Measurements from ENCODE around the gene MYRIP.
"Not testable (repeated sequence)": the region's sequence is repeated elsewhere in the genome, so short reads cannot be mapped to it uniquely, and the experiment has no call there.

Gene MYRIP

DNA sequence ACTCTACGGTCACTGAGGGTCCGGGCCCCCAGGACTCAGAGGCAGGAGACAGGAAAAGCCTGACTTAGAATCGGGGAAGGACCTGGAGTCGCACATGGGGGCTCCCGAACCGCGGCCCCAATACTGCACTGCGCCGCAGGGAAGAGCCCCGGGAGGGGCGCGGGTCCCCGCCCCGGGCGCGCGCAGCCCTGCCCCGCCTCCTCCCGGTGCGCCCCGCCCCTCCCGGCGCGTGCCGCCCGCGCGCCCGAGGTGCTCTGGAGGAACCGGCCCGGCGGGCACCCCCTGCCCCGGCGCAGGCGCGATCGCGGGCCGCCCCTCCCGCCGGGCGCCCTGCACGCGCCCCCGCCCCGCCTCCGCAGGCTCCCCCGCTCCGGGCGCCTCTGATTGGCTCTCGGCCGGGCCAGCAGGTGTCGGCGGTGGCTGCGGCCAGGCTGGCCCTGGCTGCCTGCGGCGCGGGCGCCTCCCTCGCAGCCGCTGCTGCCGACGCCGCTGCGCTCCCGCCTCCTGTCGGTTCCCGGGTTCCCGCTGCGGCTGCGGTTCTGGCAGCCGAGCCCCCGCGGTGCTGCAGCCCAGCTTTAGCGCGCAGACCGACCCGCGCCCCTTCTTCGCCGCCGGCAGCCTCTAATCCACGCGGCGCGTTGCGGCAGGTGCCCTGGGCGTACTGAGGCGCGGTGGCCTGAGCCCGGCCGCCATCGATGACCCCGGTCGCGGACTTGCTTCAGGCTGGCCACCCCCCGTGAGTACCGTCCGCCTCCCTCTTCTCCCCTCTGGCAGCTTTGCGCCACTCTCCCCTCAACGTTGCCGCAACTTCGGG is at the start of gene MYRIP:
TSS of gene MYRIP (plus strand) at position 429 of the 814 bp plus-strand sequence. CDS start 91,208 bp downstream, outside the sequence.
- DNase-seq (ENCODE audit: low read depth in 2 of 2), result no peak

DNA sequence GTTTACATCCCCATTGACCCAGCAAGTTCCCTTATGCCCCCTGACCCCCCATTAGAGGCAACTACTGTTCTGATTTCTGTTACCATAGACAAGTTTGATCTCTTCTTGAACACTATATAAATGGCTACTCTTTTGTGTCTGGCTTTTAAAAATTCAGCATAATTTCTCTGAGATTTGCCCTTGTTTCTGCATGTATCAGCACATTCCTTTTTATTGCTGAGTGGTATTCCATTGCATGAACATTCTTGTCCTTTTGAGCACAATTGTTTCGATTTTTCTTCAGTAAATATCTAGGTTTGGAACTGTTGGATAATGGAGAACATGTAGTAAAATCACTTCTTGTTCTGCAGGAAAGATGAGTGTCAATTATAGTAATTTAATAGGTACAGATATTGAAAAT is 49.1 kb upstream of the MYRIP start:
- no peak for DNase-seq (ENCODE audit: low read depth in 2 of 2)

DNA sequence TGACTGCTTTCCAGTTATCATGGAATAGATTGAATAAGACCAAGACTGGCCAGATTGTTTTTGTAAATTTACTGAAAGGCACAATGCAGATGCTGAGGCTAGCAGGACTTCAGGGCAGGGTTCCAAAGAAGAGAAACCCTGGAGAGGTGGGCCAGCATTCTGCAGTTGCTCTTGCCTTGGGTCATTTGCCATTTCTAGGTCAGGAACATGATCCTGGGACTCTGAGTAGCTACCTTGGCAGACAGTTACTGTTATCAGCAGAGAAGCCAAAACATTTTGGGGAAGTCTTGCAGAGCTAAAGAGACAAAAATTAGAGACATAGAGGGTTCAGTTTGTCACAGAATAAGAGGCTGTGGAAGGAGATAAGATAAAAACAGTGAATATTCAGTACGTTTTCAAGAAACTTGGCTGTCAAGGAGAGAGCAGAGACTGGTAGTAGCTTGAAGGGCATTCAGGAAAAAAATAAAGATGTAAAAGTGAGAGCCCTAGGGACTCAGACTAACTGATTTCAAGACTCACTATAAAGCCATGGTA is 46.8 kb upstream of the MYRIP start:
- DNase-seq (ENCODE audit: low read depth in 2 of 2), result no peak

DNA sequence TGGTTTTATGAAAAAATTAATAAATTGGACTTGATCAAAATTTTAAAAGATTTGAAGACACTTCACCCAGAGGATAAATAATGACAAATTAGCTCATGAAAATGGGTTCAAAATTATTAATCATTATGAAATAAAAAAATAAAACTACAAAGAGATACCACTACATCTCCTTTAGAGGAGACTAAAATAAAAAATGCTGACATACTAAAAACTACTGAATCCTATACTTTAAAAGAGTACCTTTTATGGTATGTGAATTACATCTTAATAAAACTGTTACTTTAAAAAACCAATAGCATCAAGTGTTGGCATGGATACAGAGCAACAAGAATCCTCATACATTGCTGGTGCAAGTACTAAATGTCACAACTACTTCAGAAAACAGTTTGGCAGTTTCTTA is 46.0 kb upstream of the MYRIP start:
- DNase-seq (ENCODE audit: low read depth in 2 of 2), result no peak

DNA sequence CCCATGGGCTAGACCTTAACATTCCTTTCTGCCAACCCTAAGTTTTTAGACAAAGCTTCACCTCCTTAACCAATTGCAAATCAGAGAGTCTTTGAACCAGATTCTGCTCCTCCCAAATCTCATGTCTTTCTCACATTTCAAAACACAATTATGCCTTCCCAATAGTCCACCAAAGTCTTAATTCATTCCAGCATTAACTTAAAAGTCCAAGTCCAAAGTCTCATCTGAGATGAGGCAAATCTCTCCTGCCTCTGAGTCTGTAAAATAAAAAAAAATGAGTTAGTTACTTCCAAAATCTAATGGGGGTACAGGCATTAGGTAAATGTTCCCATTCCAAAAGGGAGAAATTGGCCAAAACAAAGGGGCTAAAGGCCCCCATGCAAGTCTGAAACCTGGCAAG is 43.8 kb upstream of the MYRIP start:
- DNase-seq (ENCODE audit: low read depth in 2 of 2), result no peak

DNA sequence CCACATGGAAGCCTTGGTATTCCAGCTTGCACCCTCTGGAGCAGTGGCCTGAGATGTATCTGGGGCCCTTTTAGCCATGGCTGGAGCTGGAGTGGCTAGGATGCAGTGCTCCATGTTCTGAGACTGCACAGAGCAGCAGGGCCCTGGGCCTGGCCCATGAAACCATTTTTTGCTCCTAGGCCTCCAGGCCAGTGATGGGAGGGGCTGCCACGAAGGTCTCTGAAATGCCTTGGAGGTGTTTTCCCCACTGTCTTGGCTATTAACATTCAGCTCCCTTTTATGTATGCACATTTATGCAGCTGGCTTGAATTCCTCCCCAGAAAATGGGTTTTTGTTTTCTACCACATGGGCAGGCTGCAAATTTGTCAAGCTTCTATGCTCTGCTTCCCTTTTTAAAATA is 43.0 kb upstream of the MYRIP start:
- DNase-seq (ENCODE audit: low read depth in 2 of 2), result no peak

DNA sequence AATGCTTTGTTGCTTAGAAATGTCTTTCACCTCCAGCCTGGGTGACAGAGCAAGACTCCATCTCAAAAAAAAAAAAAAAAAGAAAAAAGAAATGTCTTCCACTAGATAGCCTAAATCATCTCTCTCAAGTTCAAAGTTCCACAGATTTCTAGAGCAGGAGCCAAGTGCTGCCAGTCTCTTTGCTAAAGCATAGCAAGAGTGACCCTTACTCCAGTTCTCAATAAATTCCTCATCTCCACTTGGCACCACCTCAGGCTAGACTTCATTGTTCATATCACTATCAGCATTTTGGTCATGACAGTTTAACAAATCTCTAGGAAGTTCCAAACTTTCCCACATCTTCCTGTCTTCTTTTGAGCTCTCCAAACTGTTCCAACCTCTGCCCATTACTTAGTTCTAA is 42.5 kb upstream of the MYRIP start:
- DNase-seq (ENCODE audit: low read depth in 2 of 2), result not testable (repeated sequence)

DNA sequence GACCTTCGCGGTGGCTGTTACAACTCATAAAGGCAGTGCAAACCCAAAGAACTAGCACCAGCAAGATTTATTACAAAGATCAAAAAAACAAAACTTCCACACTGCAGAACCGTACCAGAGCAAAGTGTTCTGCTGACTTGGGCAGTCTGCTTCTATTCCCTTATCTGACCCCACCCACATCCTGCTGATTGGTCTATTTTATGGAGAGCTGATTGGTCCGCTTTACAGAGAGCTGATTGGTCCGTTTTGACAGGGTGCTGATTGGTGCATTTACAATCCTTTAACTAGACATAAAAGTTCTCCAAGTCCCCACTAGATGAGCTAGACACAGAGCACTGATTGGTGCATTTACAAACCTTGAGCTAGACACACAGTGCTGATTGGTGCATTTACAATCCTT is 31.2 kb upstream of the MYRIP start:
- not testable (repeated sequence) for DNase-seq (ENCODE audit: low read depth in 2 of 2)

DNA sequence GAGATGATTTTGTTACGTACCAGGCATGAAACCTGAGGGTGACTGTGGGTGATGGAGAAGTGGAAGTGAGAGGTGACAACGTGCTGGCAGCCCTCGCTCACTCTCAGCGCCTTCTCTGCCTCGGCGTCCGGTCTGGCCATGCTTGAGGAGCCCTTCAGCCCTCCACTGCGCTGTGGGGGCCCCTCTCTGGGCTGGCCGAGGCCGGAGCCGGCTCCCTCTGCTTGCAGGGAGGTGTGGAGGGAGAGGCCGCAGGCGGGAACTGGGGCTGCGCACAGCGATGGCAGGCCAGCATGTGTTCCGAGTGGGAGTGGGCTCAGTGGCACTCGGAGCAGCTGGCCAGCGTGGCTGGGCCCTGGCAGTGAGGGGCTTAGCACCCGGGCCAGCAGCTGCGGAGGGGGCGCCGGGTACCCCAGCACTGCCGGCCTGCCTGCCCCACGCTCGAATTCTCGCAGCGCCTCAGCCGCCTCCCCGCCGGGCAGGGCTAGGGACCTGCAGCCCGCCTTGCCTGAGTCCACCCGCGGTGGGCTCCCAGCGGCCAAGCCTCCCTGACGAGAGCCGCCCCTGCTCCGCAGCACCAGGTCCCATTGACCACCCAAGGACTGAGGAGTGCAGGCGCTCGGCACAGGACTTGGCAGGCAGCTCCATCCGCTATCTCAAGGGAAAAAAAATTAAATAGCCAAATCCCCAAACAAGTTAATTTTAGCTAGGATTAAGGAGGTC is 29.7 kb upstream of the MYRIP start:
- no peak for DNase-seq (ENCODE audit: low read depth in 2 of 2)

DNA sequence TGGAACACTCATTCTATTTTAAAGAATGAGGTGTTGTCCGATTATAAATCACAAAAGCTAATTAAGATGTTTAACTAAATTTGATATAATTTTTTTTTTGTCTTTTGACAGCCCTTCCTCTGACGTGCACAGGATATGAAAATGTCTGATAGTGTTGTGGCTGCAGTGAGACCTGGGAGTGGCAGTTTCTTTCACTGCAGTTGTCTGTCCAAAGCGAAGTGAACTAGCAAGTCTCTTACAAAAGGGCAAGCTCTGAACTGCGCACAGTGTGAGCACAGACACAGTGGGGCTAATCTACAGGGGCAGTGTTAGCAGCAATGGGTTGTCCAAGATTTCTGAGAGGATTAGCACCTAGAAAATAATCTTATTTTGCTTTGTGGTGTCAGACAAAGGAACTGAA is 29.1 kb upstream of the MYRIP start:
- DNase-seq (ENCODE audit: low read depth in 2 of 2), result no peak

DNA sequence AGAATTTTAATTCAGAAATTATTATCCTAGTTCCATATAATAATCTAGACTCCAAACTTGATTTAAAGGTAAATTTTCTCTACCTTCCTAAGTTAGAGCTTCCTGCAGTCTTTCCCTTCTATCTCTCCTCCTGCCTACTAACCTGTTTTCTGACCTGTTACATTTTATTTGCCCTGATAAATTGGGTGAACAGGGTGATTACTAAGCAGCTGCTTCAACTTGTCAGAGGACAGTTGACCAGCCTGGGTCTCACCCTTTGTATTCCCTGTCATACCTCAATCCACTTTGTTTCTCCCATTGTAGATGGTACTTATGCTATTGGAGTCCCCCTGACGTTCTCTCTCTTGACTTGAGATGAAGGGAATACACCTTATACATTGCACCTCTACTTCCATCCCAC is 28.4 kb upstream of the MYRIP start:
- no peak for DNase-seq (ENCODE audit: low read depth in 2 of 2)

DNA sequence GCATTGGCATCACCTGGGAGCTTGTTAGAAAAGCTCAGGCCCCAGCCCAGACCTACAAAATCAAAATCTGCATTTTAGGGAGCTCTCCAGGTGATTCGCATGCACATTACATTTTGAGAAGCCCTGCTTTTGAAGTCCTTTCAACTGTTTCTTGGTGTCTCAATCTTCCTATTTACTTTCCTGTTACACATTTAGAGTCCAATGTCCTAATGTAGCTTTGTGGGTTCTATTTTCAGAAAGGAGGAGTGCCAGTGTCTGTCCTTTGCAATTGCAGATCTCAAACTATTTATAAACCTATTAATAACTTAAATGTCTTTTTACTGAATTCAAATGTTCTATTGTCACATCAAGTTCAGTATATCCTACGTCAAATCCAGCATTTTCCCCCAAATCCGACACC is 27.8 kb upstream of the MYRIP start:
- no peak for DNase-seq (ENCODE audit: low read depth in 2 of 2)

DNA sequence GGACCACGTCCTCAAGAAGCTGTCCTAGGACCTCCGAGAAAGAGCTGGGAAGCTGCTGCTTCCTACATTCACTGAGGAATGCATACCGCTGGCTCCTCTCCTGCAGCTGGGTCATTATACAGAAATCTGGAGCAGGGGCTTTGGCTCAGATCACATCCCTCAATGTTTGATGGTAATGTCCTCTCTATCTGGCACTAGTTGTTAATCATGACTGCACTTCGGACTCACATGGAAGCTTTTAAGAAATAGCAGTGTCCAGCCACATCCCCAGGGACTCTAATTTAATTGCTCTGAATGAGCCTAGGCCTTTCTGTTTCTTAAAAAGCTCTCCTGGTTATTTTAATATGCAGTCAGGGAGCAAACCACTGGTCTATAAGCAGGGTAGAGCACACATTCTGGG is 25.7 kb upstream of the MYRIP start:
- no peak for DNase-seq (ENCODE audit: low read depth in 2 of 2)

DNA sequence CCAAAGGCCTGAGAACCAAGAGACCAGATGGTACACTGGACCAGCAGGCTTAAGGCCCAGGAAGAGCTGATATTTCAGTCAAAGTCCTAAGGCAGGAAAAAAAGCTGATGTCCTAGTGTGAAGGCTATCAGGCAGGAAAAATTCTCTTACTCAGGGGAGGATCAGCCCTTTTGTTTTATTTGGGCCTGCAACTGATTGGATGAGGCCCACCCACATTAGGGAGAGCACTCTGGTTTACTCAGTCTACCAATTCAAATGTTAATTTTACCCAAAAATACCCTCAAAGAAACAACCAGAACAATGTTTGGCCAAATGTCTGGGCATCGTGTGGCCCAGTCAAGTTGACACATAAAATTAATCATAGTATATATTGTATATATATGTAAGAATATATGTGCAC is 24.5 kb upstream of the MYRIP start:
- DNase-seq (ENCODE audit: low read depth in 2 of 2), result no peak

DNA sequence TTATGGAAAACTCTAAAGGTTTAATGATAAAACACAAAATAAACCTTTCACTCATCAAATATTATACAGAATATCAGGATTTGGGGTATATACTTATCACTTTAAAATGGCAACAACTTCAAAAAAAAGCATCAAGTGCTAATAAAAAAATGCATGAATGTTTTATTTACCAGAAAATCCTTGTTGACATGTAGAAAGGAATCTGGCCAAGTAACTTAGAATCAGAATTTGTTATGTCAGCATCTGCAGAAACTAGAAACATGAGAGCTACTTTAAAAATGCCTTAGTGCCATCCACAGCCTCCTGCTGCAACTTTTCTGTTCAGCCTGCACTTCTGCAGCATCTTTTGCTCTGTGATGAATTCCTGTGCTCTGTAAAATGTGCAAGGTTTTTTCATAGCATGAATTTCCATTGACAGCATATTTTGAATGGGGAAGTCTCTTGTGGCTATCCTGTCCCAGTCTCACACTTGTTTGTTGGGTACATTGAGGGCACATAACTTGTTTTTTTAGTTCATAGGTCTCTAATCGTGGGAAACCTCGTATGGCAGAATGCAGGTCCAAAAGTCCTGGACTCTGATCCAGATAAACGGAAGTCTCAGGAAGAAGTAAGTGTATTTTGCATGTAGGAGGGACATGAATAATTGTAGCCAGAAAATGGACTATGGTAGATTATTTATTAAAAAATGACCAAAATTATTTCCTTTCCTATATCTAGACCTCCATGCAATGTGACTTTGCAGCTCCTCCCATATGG is 21.1 kb upstream of the MYRIP start:
- DNase-seq (ENCODE audit: low read depth in 2 of 2), result no peak

DNA sequence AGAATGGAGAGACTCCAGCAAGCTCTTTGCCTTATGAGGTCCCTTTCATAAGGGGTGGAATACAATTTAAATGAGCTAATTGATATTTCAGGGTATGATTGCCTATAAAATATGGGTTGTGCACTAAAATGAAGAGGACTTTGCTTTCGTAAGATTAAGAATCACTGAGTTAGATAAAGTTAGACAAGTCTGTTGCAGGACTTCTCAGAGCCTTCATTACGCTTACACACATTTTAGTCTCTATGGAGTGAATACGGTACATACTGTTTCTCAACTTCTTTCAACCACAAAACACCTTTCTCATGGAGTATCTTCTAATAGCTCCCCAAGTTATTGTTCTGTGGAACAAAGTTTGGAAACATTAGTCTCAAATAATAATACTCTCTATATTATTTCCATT is 17.8 kb upstream of the MYRIP start:
- no peak for DNase-seq (ENCODE audit: low read depth in 2 of 2)

DNA sequence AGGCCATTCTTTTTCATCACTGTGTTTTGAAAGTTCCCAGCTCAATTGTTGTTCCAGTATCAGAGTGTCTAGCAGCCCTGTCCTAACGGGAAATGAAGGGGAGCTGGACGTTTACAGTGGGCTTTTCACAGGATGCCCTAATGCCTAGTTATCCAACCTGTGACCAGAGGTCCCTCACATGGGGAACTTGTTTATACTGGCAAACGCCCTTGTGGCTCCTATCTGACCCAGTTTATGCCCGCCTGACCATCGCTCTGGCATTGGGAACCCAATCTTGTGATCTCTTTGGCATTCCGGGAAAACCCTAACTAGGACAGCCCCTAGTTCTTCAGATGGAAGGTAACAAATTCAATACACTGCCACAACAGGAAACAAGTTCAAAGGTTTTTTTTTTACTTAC is 14.5 kb upstream of the MYRIP start:
- no peak for DNase-seq (ENCODE audit: low read depth in 2 of 2)

DNA sequence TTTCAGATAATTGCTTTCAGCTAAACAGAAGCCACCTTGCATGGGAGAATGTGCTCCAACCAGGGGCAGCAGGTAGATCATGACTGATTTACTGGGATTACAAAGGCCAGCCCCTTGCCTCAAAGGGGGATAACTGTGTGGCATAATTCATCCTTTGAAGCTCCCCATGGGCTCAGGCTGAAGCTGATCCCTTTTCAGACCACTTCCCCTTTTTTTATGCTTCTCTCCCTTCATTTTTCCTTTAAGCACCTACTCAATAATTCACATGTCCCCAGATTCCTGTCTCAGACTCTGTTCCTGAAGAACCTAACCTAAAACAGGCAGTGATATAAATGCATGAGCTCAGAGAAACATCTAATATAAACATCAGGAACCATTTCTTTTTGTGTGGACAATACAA is 8.2 kb upstream of the MYRIP start:
- no peak for DNase-seq (ENCODE audit: low read depth in 2 of 2)

DNA sequence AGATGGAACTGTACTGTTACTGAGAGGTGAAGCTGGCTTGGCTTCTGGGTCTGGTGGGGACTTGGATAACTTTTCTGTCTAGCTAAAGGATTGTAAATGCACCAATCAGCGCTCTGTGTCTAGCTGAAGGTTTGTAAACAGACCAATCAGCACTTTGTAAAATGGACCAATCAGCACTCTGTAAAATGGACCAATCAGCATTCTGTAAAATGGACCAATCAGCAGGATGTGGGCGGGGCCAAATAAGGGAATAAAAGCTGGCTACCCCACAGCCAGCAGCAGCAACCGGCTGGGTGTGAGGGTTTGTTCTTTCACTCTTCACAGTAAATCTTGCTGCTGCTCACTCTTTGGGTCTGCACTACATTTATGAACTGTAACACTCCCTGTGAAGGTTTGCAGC is 6.9 kb upstream of the MYRIP start:
- DNase-seq (ENCODE audit: low read depth in 2 of 2), result not testable (repeated sequence)

DNA sequence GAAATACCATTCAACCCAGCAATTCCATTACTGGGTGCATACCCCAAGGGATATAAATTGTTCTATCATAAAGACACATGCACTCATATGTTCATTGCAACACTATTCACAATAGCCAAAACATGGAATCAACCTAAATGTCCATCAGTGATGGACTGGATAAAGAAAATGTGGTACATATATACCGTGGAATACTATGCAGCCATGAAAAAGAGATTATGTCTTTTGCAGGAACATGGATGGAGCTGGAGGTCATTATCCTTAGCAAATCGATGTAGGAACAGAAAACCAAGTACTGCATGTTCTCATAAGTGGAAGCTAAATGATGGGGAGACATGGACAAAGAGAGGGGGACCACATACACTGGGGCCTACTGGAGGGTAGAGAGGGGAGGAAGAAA is 5.5 kb upstream of the MYRIP start:
- DNase-seq (ENCODE audit: low read depth in 2 of 2), result no peak

DNA sequence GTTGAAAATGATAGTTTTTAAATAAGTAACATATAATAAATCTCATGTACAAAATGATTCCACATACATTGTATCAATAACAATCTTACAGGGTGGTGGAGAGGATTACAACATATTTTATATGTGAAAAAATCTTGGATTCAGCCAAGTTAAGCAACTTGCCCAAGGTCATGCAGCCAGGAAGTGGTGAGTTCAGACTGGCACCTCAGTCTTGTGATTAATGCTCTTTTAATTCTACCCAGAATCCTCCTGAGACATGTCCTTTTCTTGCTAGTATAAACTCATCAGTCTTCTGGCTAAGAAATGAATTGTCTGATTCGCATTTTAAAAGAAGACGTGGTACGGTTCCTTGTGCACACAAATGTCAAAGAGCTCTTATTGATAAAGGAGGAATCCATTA is 4.5 kb upstream of the MYRIP start:
- DNase-seq (ENCODE audit: low read depth in 2 of 2), result no peak

DNA sequence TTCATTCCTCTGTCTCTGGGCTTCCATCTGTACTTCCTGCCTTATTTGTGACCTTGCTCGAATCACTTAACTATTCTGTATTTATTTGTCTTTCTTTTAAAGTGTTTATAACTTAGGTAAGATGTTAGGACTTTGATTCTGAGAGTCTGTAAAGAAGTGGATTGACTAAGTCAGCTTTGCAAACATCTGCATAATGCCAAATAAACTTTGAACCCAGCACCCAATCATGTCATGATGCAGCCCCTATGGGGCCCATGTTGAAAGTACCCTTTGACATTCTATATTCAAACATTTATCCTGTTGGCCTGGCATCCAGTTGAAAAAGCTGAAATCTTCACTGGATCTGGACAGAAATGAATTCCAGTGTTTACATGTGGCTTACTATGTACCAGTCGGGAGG is 3.8 kb upstream of the MYRIP start:
- DNase-seq (ENCODE audit: low read depth in 2 of 2), result no peak

Data from fibroblast of skin of left biceps (primary cell).